WTC11 (cell line): ENCODE measurements around the gene INPP4A. TPM values are rescaled to one million over a fixed set of nuclear protein-coding genes. Genes with fewer than 3 reads are reported as not detected.

ENCODE experiments used
- ATAC-seq: fragments of 200-7000 bp; cut with Tn5 transposase; 2 replicates; pipeline ENCODE4 v1.10.0; 2021; ENCODE audit warnings: mild to moderate bottlenecking, moderate library complexity
- CTCF ChIA-PET: fragments of 300-600 bp; sonication (Branson Sonifier 250); formaldehyde crosslinking; loops from one replicate; lab custom pipeline; 2021; ENCODE audit warnings: antibody characterized with exemption; lab: Charles Lee
- POLR2A ChIA-PET: fragments of 350-600 bp; sonication (Branson Sonifier 250); formaldehyde crosslinking; loops from one replicate; lab custom pipeline; 2021; ENCODE audit warnings: antibody characterized with exemption; lab: Charles Lee
- DNase-seq: peaks from one replicate; pipeline ENCODE4 v3.0.0; 2021; ENCODE audit warnings: low spot score
- H3K27ac Mint-ChIP-seq: 2 replicates; pipeline ENCODE4 v1.8.0; 2021; ENCODE audit warnings: mixed read lengths
- H3K27me3 Mint-ChIP-seq: 2 replicates; pipeline ENCODE4 v1.8.0; 2021; ENCODE audit warnings: low read depth, mild to moderate bottlenecking, moderate library complexity, mixed read lengths
- H3K36me3 Mint-ChIP-seq: 2 replicates; pipeline ENCODE4 v1.8.0; 2021; ENCODE audit warnings: mixed read lengths
- H3K4me1 Mint-ChIP-seq: 2 replicates; pipeline ENCODE4 v1.8.0; 2022; ENCODE audit warnings: mixed read lengths
- H3K4me3 Mint-ChIP-seq: 2 replicates; pipeline ENCODE4 v1.8.0; 2021; ENCODE audit warnings: mild to moderate bottlenecking, moderate library complexity, mixed read lengths
- H3K9me3 Mint-ChIP-seq: 2 replicates; pipeline ENCODE4 v1.8.0; 2021; ENCODE audit warnings: mixed read lengths
- CREM ChIP-seq: sonication (generic); formaldehyde crosslinking; IDR thresholded peaks from 2 replicates; pipeline ENCODE4 v1.8.1; 2022; ENCODE audit warnings: mild to moderate bottlenecking, missing genetic modification reagents, moderate library complexity
- ELF4 ChIP-seq: sonication (generic); formaldehyde crosslinking; IDR thresholded peaks from 2 replicates; pipeline ENCODE4 v1.8.1; 2022; ENCODE audit warnings: low read depth, mild to moderate bottlenecking, moderate library complexity, missing genetic modification reagents
- EMX1 ChIP-seq: fragments of 250-450 bp; sonication (Bioruptor Pico); IDR thresholded peaks from 2 replicates; pipeline ENCODE4 v1.8.0; 2021; ENCODE audit warnings: mild to moderate bottlenecking
- ESRRA ChIP-seq: sonication (generic); formaldehyde crosslinking; IDR thresholded peaks from 2 replicates; pipeline ENCODE4 v1.8.1; 2022; ENCODE audit warnings: mild to moderate bottlenecking, missing genetic modification reagents, borderline replicate concordance
- ETV6 ChIP-seq: sonication (generic); formaldehyde crosslinking; IDR thresholded peaks from 2 replicates; pipeline ENCODE4 v1.8.1; 2022; ENCODE audit warnings: mild to moderate bottlenecking, missing genetic modification reagents
- FOXK1 ChIP-seq: sonication (generic); formaldehyde crosslinking; IDR thresholded peaks from 2 replicates; pipeline ENCODE4 v1.8.0; 2022; ENCODE audit warnings: mild to moderate bottlenecking, moderate library complexity, missing genetic modification reagents
- GABPB1 ChIP-seq: sonication (generic); formaldehyde crosslinking; IDR thresholded peaks from 2 replicates; pipeline ENCODE4 v1.8.1; 2023; ENCODE audit warnings: mild to moderate bottlenecking, missing genetic modification reagents
- IRF2 ChIP-seq: sonication (generic); formaldehyde crosslinking; IDR thresholded peaks from 2 replicates; pipeline ENCODE4 v1.8.0; 2022; ENCODE audit warnings: low read depth, missing genetic modification reagents, borderline replicate concordance
- JAZF1 ChIP-seq: fragments of 250-450 bp; sonication (Bioruptor Pico); IDR thresholded peaks from 2 replicates; pipeline ENCODE4 v1.9.0; 2021; ENCODE audit warnings: moderate library complexity, mild to moderate bottlenecking, inconsistent platforms
- MYBL2 ChIP-seq: sonication (generic); formaldehyde crosslinking; IDR thresholded peaks from 2 replicates; pipeline ENCODE4 v1.8.1; 2023; ENCODE audit warnings: mild to moderate bottlenecking, moderate library complexity, missing genetic modification reagents
- NFATC4 ChIP-seq: fragments of 250-450 bp; sonication (Bioruptor Pico); IDR thresholded peaks from 2 replicates; pipeline ENCODE4 v1.9.0; 2021; ENCODE audit warnings: mild to moderate bottlenecking
- NFYB ChIP-seq: sonication (generic); formaldehyde crosslinking; conservative IDR thresholded peaks from 2 replicates; pipeline ENCODE4 v1.8.0; 2022; ENCODE audit warnings: low read depth, missing genetic modification reagents
- SMAD4 ChIP-seq: sonication (generic); formaldehyde crosslinking; IDR thresholded peaks from 2 replicates; pipeline ENCODE4 v1.8.0; 2022; ENCODE audit warnings: mild to moderate bottlenecking, missing genetic modification reagents
- TEAD4 ChIP-seq: sonication (generic); formaldehyde crosslinking; IDR thresholded peaks from 2 replicates; pipeline ENCODE4 v1.8.0; 2022; ENCODE audit warnings: mild to moderate bottlenecking, missing genetic modification reagents
- ZBTB21 ChIP-seq: sonication (generic); formaldehyde crosslinking; IDR thresholded peaks from 2 replicates; pipeline ENCODE4 v1.8.1; 2023; ENCODE audit warnings: mild to moderate bottlenecking, missing genetic modification reagents, borderline replicate concordance
- ZNF138 ChIP-seq: sonication (generic); formaldehyde crosslinking; conservative IDR thresholded peaks from 2 replicates; pipeline ENCODE4 v1.8.1; 2022; ENCODE audit warnings: mild to moderate bottlenecking, moderate library complexity, missing genetic modification reagents
- ZNF232 ChIP-seq: sonication (generic); formaldehyde crosslinking; IDR thresholded peaks from 2 replicates; pipeline ENCODE4 v1.8.0; 2022; ENCODE audit warnings: mild to moderate bottlenecking, missing genetic modification reagents
- ZNF416 ChIP-seq: fragments of 250-450 bp; sonication (Bioruptor Pico); IDR thresholded peaks from 2 replicates; pipeline ENCODE4 v1.9.0; 2021; ENCODE audit warnings: mild to moderate bottlenecking, inconsistent platforms
- total RNA-seq: library from RNA; stranded (reverse); gene quantifications from 3 replicates; pipeline ENCODE4 v1.2.3, GENCODE V29; 2021
- TF ChIP-seq, protein P1 (sequence below): sonication (generic); formaldehyde crosslinking; IDR thresholded peaks from 2 replicates; pipeline ENCODE4 v1.8.1; 2023; ENCODE audit warnings: mild to moderate bottlenecking, missing genetic modification reagents
- TF ChIP-seq, protein P2 (sequence below): sonication (generic); formaldehyde crosslinking; IDR thresholded peaks from 2 replicates; pipeline ENCODE4 v1.8.1; 2023; ENCODE audit warnings: mild to moderate bottlenecking, missing genetic modification reagents, moderate library complexity
- TF ChIP-seq, protein P3 (sequence below): fragments of 250-450 bp; sonication (Bioruptor Pico); IDR thresholded peaks from 2 replicates; pipeline ENCODE4 v1.9.0; 2021; ENCODE audit warnings: mild to moderate bottlenecking
- TF ChIP-seq, protein P4 (sequence below): sonication (generic); formaldehyde crosslinking; IDR thresholded peaks from 2 replicates; pipeline ENCODE4 v1.8.1; 2023; ENCODE audit warnings: mild to moderate bottlenecking, missing genetic modification reagents, borderline replicate concordance
- TF ChIP-seq, protein P5 (sequence below): sonication (generic); formaldehyde crosslinking; IDR thresholded peaks from 2 replicates; pipeline ENCODE4 v1.8.0; 2022; ENCODE audit warnings: mild to moderate bottlenecking, missing genetic modification reagents
- TF ChIP-seq, protein P6 (sequence below): sonication (generic); formaldehyde crosslinking; IDR thresholded peaks from 2 replicates; pipeline ENCODE4 v1.8.0; 2023; ENCODE audit warnings: missing genetic modification reagents

The INPP4A gene
- total RNA-seq, 1 experiment from 2014 or later, result 38.3 TPM

DNA sequence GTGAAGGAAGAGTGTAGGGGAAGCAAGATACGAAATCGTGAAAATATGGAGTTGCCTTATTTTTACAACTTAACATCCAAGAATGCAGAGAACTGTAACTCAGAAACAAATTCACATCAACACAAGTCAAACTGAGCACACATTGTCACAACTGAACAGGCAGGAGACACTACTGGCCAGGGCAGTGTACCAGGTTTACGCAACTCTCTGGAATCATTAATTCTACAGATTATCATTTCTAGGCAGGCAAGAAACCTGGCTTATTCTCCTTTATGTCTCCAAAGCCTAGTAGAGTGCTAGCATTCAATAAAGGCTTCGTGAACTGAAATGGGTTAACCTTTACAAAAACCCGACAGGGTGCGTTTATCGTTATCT lies 163.1 kb downstream of the INPP4A start:
- ChIA-PET POLR2A (no interaction called here), CTCF (no interaction called here)
- peak overlapping the region; percentile 82 for H3K4me3 Mint-ChIP-seq
- H3K9me3 Mint-ChIP-seq, result no peaks in the 10 kb centered on the region
- H3K4me1 Mint-ChIP-seq, result peaks cover 20% of the 10 kb centered on the region
- TF ChIP-seq EMX1 (CRISPR knock-in tag), result no peak
- TF ChIP-seq, protein P1, sequence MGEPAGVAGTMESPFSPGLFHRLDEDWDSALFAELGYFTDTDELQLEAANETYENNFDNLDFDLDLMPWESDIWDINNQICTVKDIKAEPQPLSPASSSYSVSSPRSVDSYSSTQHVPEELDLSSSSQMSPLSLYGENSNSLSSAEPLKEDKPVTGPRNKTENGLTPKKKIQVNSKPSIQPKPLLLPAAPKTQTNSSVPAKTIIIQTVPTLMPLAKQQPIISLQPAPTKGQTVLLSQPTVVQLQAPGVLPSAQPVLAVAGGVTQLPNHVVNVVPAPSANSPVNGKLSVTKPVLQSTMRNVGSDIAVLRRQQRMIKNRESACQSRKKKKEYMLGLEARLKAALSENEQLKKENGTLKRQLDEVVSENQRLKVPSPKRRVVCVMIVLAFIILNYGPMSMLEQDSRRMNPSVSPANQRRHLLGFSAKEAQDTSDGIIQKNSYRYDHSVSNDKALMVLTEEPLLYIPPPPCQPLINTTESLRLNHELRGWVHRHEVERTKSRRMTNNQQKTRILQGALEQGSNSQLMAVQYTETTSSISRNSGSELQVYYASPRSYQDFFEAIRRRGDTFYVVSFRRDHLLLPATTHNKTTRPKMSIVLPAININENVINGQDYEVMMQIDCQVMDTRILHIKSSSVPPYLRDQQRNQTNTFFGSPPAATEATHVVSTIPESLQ, result no peak
- TF ChIP-seq, protein P2, sequence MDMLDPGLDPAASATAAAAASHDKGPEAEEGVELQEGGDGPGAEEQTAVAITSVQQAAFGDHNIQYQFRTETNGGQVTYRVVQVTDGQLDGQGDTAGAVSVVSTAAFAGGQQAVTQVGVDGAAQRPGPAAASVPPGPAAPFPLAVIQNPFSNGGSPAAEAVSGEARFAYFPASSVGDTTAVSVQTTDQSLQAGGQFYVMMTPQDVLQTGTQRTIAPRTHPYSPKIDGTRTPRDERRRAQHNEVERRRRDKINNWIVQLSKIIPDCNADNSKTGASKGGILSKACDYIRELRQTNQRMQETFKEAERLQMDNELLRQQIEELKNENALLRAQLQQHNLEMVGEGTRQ (CRISPR knock-in tag), result no peak
- no peak for TF ChIP-seq TEAD4 (CRISPR knock-in tag)
- TF ChIP-seq GABPB1 (CRISPR knock-in tag), result no peak
- TF ChIP-seq ZNF138 (CRISPR knock-in tag), result no peak
- peak overlapping the region; percentile 73 for H3K27ac Mint-ChIP-seq
- H3K36me3 Mint-ChIP-seq, result peaks cover 26% of the 10 kb centered on the region
- DNase-seq (no peak), ATAC-seq (no peak)
- H3K27me3 Mint-ChIP-seq, result no peaks in the 10 kb centered on the region

DNA sequence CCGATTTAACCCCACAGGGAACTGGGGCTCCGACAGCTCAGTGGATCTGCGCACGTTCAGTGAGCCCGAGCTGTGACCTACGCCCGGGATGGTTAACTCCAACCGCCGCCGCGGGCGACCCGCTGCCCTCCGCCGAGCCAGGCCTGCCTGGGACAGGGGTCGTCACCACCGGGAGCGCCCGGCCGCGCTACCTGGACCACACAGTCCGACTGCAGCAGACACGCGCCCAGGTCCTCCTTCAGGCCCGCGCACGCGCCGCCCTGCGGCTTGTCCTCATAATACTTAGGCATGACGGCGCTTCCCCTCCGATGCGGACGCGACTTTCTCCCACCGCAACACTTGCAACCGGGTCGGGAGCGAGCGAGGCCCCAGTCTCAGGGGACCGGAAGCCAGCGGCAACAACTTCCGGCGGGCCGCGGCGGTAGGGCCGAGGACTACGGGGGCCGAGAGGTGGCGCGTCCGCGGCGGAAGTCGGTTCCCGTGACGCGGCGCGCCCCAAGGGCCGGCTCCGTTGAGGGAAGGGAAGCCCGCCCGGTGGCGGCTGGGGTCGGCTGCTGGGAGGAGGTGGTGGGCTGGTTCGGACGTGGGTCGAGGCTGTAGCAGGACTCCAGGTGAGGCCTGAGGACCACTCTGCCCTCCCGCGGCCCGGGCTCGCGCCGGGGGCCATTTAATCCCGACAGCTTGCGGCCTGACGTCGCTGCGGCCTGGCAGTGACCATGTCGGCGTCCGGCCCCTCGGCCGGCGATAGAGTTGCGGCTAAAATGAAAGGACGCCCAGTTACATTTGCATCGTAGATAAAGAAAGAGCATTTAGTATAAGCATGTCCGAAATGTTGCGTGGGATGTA lies 163.7 kb downstream of the INPP4A start, which contains the start of the genes COA5 and UNC50:
COA5 (minus strand) TSS at position 397 of the 846 bp plus-strand sequence; CDS start at position 290, 107 bp downstream.
UNC50 (plus strand) TSS at position 474 of the 846 bp plus-strand sequence. CDS start 1,171 bp downstream, outside the sequence.
- no peaks in the 10 kb centered on the region for H3K27me3 Mint-ChIP-seq
- ChIA-PET POLR2A (no interaction called here), CTCF (interaction anchor here (0.5 to 1.3 kb wide), 3 partner anchors 26 to 180 kb away, joined by 3 to 5 read pairs (median 4); no protein-coding TSS in a partner anchor)
- H3K27ac Mint-ChIP-seq, result peak within 1 kb of the TSS; percentile 84
- no peaks in the 10 kb centered on the region for H3K9me3 Mint-ChIP-seq
- peaks cover 31% of the 10 kb centered on the region for H3K36me3 Mint-ChIP-seq
- H3K4me3 Mint-ChIP-seq, result peak within 1 kb of the TSS; percentile 82
- peak; percentile 88 for ATAC-seq
- peak; percentile 83 for DNase-seq
- H3K4me1 Mint-ChIP-seq, result peaks cover 20% of the 10 kb centered on the region
- TF ChIP-seq ZNF416 (CRISPR knock-in tag), result no peak
- peak; percentile 86 for TF ChIP-seq ZBTB21 (CRISPR knock-in tag)
- TF ChIP-seq ESRRA, result no peak
- TF ChIP-seq, protein P3, sequence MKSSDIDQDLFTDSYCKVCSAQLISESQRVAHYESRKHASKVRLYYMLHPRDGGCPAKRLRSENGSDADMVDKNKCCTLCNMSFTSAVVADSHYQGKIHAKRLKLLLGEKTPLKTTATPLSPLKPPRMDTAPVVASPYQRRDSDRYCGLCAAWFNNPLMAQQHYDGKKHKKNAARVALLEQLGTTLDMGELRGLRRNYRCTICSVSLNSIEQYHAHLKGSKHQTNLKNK (CRISPR knock-in tag), result no peak
- TF ChIP-seq, protein P4, sequence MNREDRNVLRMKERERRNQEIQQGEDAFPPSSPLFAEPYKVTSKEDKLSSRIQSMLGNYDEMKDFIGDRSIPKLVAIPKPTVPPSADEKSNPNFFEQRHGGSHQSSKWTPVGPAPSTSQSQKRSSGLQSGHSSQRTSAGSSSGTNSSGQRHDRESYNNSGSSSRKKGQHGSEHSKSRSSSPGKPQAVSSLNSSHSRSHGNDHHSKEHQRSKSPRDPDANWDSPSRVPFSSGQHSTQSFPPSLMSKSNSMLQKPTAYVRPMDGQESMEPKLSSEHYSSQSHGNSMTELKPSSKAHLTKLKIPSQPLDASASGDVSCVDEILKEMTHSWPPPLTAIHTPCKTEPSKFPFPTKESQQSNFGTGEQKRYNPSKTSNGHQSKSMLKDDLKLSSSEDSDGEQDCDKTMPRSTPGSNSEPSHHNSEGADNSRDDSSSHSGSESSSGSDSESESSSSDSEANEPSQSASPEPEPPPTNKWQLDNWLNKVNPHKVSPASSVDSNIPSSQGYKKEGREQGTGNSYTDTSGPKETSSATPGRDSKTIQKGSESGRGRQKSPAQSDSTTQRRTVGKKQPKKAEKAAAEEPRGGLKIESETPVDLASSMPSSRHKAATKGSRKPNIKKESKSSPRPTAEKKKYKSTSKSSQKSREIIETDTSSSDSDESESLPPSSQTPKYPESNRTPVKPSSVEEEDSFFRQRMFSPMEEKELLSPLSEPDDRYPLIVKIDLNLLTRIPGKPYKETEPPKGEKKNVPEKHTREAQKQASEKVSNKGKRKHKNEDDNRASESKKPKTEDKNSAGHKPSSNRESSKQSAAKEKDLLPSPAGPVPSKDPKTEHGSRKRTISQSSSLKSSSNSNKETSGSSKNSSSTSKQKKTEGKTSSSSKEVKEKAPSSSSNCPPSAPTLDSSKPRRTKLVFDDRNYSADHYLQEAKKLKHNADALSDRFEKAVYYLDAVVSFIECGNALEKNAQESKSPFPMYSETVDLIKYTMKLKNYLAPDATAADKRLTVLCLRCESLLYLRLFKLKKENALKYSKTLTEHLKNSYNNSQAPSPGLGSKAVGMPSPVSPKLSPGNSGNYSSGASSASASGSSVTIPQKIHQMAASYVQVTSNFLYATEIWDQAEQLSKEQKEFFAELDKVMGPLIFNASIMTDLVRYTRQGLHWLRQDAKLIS (CRISPR knock-in tag), result 0 out of 2 replicates have a peak, but pooled peaks have one; percentile 60
- TF ChIP-seq MYBL2 (CRISPR knock-in tag), result peak; percentile 62; the same call in 1 of the 2 replicates
- TF ChIP-seq ETV6, result peak; percentile 59; the same call in 1 of the 2 replicates
- no peak for TF ChIP-seq SMAD4 (CRISPR knock-in tag)
- TF ChIP-seq JAZF1 (CRISPR knock-in tag), result no peak
- TF ChIP-seq NFATC4 (CRISPR knock-in tag), result no peak
- TF ChIP-seq, protein P5, sequence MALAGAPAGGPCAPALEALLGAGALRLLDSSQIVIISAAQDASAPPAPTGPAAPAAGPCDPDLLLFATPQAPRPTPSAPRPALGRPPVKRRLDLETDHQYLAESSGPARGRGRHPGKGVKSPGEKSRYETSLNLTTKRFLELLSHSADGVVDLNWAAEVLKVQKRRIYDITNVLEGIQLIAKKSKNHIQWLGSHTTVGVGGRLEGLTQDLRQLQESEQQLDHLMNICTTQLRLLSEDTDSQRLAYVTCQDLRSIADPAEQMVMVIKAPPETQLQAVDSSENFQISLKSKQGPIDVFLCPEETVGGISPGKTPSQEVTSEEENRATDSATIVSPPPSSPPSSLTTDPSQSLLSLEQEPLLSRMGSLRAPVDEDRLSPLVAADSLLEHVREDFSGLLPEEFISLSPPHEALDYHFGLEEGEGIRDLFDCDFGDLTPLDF (CRISPR knock-in tag), result 0 out of 2 replicates have a peak, but pooled peaks have one; percentile 65
- TF ChIP-seq ELF4 (CRISPR knock-in tag), result no peak
- peak; percentile 90 for TF ChIP-seq CREM (CRISPR knock-in tag)
- TF ChIP-seq IRF2, result no peak
- TF ChIP-seq, protein P6, sequence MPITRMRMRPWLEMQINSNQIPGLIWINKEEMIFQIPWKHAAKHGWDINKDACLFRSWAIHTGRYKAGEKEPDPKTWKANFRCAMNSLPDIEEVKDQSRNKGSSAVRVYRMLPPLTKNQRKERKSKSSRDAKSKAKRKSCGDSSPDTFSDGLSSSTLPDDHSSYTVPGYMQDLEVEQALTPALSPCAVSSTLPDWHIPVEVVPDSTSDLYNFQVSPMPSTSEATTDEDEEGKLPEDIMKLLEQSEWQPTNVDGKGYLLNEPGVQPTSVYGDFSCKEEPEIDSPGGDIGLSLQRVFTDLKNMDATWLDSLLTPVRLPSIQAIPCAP (CRISPR knock-in tag), result no peak
- no peak for TF ChIP-seq NFYB (CRISPR knock-in tag)
- TF ChIP-seq FOXK1 (CRISPR knock-in tag), result peak; percentile 97
- 0 out of 2 replicates have a peak, but pooled peaks have one; percentile 66 for TF ChIP-seq ZNF232
